HG03060 (cell line): ENCODE data around the gene DNAJC24.

Experiments used
- ATAC-seq: cut with Tn5 transposase; IDR thresholded peaks from one replicate; pipeline ENCODE4 v1.9.1; 2021; ENCODE audit warnings: low read depth, moderate number of reproducible peaks; ENCODE audit not compliant: unreplicated experiment

Gene DNAJC24

DNA sequence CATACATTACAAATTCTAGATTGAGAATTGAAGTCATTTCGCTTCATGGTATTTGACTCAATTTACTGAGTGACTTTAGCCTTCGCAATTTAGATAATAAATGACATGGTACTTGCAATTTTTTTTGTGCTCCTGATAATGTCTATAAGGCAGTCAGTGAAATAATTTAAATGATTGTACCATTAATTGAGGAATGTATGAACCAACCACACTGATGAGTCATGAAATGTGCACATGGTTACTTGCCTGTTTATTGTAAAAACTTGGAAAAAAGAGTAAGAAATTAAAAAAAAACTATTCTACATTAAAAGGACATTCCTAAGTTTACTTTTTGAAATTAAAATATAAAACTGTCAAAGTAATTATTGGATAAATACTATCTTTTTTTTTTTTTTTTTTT is 43.3 kb downstream of the DNAJC24 start:
- no peak for ATAC-seq

DNA sequence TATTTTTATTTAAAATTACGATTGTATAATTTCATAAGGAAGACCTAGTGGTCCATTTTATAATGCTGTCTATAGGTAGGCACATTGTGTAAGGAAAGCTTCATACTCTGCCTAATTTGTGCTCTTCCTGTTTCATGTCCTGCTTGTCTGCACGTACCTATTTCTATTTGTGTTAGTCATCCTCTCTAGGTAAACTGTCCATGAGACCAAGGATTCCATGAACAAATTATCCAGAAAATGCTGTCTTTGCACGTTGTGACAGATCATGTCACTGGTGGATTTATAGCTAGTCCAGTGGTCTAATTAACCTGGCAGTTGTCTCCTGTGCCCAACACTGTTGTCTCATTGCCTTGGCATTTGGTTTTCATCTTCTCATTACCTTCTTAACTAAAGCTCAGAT is 44.7 kb downstream of the DNAJC24 start:
- ATAC-seq = no peak

DNA sequence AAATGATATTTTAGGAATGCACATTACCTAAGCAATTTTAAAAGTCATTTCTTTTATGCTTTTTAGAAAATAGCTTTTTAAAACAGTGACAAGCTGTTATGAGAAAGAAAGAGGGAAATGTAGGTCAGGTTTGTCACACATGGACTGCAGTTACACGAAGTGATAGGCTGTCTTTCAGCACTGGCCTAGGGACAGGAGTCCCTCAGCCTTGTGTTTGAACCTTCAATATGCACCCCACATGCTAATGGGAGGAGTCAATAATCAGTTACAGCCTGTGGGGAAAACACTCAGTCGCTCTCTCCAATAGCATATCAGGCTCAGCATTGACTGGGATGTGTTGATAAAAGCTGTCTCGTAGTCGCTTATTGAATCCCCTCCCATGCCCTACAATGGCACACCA is 45.8 kb downstream of the DNAJC24 start:
- ATAC-seq = no peak

DNA sequence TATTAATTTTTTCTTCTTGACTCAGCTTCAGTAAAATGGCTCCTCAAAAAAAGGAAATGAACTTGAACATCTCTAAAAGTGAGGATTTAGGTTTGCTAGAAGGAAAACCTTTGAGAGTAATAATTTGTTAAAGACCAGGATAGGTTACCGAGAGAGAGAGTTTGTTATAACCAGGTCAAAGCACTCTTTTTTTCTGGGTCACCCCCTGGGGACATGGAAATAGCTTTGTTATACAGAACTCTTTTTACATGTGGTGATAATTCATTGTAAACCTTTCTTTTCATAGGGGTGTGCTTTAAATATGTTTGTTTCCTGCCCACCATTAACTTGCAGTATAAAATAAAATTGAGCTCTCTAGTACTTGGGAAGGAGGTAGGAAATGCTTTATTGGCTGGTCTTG is 47.7 kb downstream of the DNAJC24 start:
- no peak for ATAC-seq

DNA sequence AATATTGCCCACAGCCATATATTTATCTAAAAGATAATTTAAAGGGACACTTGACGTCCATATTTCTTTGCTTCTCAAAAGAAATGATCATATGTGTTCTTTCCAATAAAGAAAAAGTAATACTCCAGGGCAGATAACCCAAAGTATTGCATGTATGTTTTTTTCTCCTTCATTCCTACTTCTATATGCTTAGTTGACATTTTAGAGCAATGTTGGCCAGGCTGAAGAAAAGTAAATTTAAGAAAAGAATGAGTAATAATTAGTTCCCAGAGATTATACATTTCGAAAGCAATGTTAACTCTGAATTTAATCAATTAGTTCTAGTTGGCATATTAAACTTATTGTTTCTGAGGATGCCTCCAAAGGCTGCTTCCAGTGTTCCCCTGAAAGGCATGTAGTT is 48.2 kb downstream of the DNAJC24 start:
- ATAC-seq = no peak

DNA sequence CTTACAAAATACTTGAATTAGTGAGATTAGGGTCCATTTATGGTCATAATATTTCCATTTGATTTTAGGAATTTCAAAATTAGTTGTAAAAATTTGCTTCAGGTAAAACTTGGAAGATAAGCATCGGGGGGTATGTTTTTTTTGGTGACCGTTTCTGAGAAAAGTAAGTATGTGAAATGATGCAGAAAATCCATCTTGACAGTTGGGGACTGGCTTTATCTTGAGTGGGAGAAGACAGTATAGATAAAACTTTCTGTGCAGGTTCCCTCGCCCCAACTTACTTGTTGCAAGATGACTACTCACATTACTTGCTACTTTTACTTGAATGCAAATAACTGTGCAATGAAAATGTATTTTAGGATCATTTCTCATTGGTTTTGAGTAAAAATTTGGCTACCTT is 49.5 kb downstream of the DNAJC24 start:
- ATAC-seq = no peak

DNA sequence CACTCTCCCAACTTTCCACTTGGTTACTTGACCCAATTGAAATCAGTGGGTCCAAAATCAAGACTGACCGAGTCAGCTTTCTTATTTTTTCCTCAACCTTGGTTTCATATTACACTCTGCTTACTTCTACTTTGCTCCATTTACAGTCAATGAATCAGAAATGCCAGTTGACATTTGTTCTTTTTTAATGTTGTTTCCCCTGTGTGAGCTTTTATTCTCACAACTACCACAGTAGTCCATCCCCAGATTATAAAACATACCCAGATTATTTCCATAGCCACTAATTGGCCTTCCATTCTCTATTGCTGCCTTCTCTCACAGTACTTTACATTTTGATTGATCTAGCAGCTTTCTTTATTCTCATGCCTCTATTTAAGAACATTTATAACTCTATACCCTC is 50.0 kb downstream of the DNAJC24 start:
- ATAC-seq = no peak

DNA sequence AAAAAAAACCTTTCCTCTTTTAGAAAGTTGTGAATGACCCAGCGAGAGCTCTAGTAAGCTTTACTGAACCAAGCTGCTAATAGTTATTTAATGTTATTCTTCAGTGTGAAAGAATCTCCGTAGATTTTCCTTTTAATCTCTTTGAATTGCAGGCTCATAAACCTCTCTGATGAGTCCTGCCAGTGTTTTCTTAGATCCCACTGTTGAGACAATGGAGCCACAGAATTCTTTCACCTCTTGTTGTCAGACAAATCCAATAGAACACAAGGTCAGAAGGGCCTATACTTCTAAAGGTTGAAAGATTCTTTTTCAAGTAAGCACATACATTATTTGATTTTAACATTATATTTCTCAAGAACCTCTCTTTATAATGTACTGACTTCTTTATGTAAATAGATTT is 52.2 kb downstream of the DNAJC24 start:
- ATAC-seq = no peak

DNA sequence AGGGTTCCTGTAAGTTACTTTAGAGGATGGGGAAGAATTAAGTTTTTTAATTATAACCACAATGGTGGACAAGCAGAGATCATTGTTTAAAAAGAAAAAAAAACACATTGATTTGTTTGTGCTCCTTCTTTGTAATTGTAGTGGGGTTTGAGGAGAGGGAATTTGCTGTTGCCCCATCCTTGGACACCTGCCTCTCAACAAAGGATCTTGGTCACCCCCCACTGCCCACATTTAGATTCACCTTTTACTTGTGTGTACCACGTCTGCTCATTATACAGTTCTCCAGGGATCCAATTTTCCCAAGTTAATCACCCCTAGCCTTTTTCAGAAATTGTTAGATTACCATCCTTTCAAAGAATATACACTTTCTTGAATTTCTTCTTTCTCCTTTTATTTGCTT is 53.0 kb downstream of the DNAJC24 start:
- no peak for ATAC-seq

DNA sequence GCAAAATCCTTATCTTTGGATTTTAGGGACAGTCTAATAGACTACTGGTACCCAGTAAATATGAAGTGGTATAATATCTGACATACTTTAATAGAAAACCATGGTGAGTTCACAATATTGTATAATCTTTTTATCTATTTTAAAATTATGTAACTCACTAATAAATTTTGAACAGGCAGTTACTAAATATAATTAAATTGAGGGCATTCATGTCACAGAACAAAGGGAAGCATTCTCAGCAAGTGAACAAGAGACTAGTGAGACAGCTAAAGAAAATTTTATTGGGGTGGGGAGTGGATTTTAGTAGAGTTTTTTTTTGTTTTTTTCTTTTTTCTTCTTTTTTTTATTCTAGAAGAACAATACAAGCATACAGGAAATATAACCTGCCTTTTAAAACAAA is 55.0 kb downstream of the DNAJC24 start:
- no peak for ATAC-seq

DNA sequence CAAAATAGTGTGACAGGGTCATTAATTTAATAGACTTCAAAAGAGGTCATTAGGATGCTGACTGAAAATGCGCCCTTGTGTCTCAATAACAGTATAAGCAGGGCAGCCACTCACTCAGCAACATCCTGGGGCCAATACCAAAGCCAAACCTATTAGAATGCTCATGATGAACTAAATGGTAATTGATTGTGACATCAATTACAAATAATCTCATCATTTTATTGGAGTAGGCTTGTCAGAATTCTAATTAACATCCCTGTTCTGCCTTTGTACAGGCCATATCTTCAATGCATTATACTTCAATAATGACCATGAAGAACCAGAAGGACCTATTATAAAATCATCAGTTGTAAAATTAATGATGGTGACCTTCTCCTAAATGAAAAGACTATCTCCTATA is 64.2 kb downstream of the DNAJC24 start:
- ATAC-seq = no peak

DNA sequence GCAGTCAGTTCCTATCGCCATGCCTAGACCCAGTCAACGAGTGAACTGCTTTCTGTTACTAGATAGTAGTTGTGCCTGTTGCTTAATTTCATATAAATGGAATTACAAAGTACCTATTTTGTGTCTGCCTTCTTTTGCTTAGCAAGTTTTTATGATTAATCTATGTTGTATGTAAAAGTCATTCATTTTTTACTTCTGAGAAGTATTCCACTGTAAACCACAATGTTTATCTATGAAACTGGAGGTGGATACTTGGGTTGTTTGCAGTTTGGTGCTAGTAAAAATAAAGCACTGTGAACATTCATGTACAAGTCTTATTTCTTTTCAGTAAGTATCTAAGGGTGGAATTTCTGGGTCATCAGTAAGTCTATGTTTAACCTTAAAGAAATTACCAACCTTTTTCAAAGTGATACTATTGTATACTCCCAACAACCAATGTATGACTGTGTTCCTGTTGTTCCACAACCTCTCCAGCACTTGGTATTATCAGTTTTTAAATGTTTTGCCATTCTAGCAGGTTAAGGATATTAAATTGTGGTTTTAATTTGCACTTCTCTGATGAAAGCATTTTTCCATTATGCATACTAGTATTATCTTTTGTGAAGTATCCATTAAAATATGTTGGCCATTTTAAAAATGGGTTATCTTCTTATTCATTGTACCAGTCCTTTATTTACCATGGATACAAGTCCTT is 68.2 kb downstream of the DNAJC24 start:
- no peak for ATAC-seq

DNA sequence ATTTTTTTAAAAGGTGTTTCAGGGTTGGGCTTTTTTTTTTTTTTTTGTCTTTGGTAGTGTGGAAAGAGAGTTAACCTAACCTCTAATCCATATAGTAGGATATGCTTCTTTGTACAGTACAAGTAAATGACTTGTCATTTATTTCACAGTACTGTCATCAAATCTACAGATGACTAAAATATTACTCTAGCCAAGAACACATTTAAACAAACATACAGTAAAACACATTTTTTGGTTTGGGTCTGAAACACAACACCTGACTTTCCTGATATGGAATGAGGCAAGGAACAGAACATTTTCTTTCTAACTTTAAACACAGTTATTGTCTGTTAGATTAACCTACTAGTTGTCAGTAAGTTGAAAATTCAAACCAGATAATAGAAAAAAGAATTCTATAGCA is 71.6 kb downstream of the DNAJC24 start:
- no peak for ATAC-seq

DNA sequence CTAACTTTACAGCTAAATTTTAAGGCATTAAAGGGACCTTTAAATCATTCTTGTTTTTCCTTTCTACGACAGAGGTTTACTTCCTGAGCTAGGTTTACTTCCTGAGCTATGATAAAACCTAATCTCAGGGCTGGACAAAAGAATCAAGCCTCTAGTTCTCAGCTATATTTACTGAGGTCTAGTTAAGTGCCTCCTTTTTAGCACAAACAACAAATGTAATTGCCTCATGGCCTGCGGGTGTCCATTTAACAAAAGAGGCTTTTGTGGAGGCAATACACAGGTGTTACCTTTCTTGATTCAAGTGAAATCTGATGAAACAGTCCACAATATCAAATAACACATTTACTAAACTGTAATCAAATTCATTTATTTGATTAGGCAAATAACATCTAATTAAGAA is 72.4 kb downstream of the DNAJC24 start:
- no peak for ATAC-seq

DNA sequence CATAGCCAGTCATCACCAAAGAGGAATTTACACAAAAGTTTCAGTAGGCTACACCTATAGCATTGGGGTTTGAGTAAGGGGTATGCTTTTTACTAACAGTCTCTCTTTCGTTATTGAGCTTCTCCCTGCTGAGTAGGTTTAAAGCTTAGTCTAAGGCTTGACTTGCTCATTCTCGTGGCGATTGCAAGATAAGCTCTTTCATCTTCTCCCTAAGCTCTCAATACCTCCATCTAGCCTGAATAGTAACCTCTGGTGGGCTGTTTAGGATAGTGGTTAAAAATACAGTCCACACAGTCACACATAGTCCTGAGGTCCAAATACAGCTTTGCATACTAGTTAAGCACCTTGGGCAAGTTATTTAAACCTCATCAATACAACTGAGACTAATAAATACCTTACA is 74.1 kb downstream of the DNAJC24 start:
- ATAC-seq = no peak

DNA sequence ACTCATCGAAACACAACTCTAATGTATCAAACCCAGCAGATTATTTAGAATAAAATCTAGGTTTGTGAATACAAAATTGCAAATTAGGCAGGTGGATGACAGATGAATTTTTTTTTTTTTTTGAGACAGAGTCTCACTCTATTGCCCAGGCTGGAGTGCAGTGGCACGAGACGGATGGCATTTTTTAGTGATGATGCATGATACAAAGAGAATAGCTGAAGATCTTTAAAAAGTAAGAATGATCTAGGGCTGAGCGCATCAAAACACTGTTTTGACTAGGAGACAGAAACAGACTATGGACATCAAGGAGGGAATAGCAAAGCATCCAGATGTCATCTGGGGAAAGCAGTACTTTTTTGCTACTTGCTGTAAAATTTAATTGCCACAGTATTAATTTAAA is 76.0 kb downstream of the DNAJC24 start:
- ATAC-seq = no peak

DNA sequence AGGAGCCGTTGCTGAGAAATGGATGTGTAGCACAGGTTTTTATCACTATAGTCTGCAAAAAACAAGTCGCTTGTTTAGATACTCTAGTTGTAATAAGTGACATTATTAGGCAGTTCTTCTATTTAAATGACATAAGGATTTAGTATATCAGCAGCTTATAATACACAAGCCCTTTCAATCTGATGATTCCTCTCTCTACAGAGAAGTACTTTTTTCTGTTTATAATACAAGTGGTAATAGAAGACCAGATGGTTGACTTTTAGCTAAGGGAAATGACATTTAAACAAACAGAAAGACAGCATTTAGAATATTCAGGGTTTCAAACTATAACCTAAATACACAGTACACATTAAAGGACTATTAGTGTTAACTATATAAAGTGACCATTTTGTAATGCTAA is 79.4 kb downstream of the DNAJC24 start:
- ATAC-seq = no peak

DNA sequence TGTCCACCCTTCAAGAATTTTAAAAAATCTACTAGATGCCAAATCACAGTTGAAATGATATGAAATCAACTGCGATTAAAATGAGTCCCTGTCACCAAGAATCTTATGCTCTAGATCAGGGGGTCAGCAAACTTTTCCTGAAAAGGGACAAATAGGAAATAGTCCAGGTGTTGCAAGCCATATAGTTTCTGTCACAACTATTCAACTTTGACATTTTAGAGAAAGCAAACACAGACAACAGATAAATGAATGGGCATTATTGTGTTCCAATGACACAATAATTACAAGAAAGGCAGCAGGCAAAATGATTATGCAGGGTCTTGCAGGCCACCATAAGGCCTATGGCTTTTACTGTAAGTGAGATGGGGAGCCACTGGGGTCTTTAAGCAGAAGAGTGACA is 81.2 kb downstream of the DNAJC24 start:
- no peak for ATAC-seq

DNA sequence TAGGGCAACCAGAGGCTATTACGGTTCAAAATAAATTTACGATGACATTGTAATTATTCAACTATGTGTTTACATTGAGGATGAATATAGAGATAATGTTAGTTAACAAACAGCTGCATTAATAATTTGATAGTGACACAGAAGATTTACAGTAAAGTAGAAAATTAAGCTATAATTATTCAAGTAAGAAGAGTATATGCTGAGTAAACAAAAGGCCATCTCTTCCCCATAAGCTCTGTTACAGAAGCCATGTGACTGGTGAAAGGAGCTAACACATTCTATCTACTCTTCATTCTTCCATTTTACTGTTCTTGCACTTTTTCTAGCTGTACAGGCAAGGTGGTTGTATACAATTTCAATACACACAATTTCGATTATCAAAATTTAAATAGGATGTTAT is 85.5 kb downstream of the DNAJC24 start:
- no peak for ATAC-seq

DNA sequence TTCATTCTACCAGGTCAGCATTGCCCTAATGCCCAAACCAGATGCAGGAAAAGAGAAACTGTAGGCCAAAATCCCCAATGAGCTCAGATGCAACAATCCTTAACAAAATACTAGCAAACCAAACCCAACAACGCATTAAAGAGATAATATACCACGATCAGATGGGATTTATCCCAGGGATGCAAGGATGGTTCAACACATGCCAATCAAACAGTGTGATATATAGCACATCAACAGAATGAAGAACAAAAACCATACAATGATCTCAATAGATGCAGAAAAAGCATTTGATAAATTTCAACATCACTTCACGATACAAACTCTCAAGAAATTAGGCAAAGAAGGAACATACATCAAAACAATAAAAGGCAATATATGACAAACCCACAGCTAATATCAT is 94.8 kb downstream of the DNAJC24 start:
- no peak for ATAC-seq

DNA sequence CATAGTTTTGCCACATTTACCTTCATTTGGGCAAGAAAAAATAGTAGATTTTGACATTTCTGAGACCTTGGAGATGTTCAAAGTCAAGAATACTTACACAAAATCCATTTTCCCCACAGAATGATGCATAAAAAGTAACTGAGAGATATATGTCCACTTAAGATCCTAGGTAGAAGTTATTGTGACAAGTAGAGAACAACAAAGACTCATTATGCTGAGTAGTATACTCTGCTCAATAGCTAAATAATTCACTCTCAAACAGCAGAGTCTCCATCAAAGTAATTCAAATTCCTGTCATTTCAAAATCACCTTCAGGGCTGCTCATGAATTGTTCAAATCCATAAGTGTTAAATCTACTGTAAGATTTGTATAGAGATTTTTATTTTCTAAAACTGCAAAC is 104.4 kb downstream of the DNAJC24 start:
- no peak for ATAC-seq

DNA sequence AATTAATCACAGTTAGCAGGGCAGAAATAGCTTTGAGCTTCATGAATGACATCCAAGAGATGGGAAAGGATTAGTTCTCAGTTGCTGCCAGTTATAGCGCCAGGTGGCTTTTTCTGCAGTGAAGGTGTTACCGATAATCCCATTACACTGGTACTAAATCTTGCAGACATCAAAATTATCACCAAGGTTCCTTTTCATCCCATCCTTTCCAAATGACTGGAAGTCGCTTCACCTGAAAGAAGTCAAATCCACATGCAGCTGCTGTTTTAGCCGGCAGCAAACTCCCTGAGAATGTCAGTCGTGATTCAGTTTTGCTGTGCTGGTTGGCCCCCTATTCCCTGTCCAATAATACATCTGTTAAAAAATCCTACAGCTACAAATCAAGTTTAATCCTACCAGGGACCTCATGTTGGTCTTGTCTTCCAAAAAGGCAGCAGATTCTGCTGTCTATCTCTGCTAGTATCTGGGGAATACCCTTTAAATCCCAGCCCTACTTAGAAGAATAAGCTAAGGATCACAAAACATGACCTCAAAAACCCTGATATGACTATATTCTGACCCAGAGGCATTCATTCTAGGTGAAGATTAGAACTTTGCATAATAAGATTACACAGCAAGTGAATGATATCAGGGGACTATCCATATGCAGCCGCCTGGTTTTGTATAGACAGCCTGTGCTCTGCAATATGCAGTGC is 108.0 kb downstream of the DNAJC24 start:
- no peak for ATAC-seq

DNA sequence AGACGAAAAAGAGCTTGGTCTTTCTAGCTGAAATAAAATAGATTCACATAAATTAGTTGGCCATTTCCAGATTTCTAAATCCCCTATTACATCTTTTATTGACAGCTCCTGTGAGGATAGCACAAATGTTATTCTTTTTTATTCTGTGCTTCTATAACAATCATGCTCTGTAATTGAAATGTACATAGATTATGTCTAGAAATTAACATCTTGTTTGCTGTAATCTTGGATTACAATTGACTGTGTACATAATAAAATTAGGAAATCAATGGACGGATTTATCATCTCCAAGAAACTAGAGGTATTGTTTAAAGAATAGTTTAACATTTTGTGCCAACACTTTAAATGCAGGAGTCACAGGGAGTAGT is 108.5 kb downstream of the DNAJC24 start:
- no peak for ATAC-seq
